GM12878 (cell line): ENCODE measurements around the gene SORL1. TPM values are rescaled to one million over a fixed set of nuclear protein-coding genes. Genes with fewer than 3 reads are reported as not detected.
A peak's percentile ranks its signal among the peaks of the same experiment; 100 is the strongest.

Source experiments
- ATAC-seq: fragments of 200-7000 bp; cut with Tn5 transposase; 3 replicates; pipeline ENCODE4 v1.9.1; 2020; ENCODE audit warnings: mild to moderate bottlenecking, moderate library complexity
- BruUV-seq: library from RNA; stranded (reverse); fragments of 400-500 nt; replicated peaks from 2 replicates; lab custom pipeline; 2021; lab: Mats Ljungman, UMichigan
- CTCF ChIA-PET: fragments of 300-600 bp; sonication (Branson Sonifier 250); formaldehyde crosslinking; extraction: SDS; loops from one replicate; lab custom pipeline; 2021; ENCODE audit warnings: inconsistent platforms; lab: Yijun Ruan, JAX
- POLR2A ChIA-PET: fragments of 350-600 bp; formaldehyde crosslinking; extraction: SDS; loops from one replicate; lab custom pipeline; 2021; ENCODE audit warnings: inconsistent platforms; lab: Charles Lee
- RAD21 ChIA-PET: fragments of 300-600 bp; sonication (Branson Sonifier 250); formaldehyde crosslinking; loops from one replicate; lab custom pipeline; 2023; ENCODE audit warnings: antibody characterized with exemption; ENCODE audit not compliant: unreplicated experiment; lab: Charles Lee
- SMC1A ChIA-PET: fragments of 300-600 bp; sonication (Branson Sonifier 250); formaldehyde crosslinking; loops from one replicate; lab custom pipeline; 2023; ENCODE audit not compliant: unreplicated experiment, uncharacterized antibody; lab: Charles Lee
- DNase-seq: peaks from one replicate; pipeline ENCODE4 v3.0.0-alpha.2; 2011; ENCODE audit warnings: low read depth, low spot score
- FAIRE-seq: peaks from 3 replicates; lab custom pipeline; 2011; peaks lifted over from hg19 to GRCh38; lab: Jason Lieb, UNC
- H2AFZ ChIP-seq: 2 replicates; pipeline ENCODE4 v1.6.0; 2011; ENCODE audit warnings: low read depth, low read length, control low read depth; ENCODE audit not compliant: control insufficient read depth
- H3K27ac ChIP-seq: 2 replicates; pipeline ENCODE4 v1.5.1; 2011; ENCODE audit warnings: control low read depth; ENCODE audit not compliant: control insufficient read depth, insufficient read depth
- H3K27me3 ChIP-seq, 2 experiments: replicated peaks in 1 of 2; 2 replicates each; pipeline versions ENCODE4 v1.6.0 to v1.6.1; 2011; ENCODE audit warnings: low read length in 1 of 2; ENCODE audit not compliant: control insufficient read depth in 2 of 2, insufficient read depth in 2 of 2
- H3K36me3 ChIP-seq, 2 experiments: 2 replicates each; pipeline ENCODE4 v1.5.1; 2011; ENCODE audit warnings: low read length in 1 of 2; ENCODE audit not compliant: control insufficient read depth in 2 of 2, insufficient read depth in 2 of 2
- H3K4me1 ChIP-seq: 2 replicates; pipeline ENCODE4 v1.6.1; 2011; ENCODE audit warnings: mild to moderate bottlenecking, low read length, moderate library complexity, mixed read lengths; ENCODE audit not compliant: control insufficient read depth, insufficient read depth
- H3K4me2 ChIP-seq: 2 replicates; pipeline ENCODE4 v1.6.0; 2011; ENCODE audit warnings: control low read depth; ENCODE audit not compliant: control insufficient read depth, insufficient read depth
- H3K4me3 ChIP-seq: fragments of 200-600 bp; sonication (generic); 2 replicates; pipeline ENCODE4 v1.5.1; 2016
- H3K79me2 ChIP-seq: 2 replicates; pipeline ENCODE4 v1.6.0; 2011; ENCODE audit warnings: low read length; ENCODE audit not compliant: control insufficient read depth, insufficient read depth
- H3K9ac ChIP-seq: 2 replicates; pipeline ENCODE4 v1.8.0; 2011; ENCODE audit warnings: low read length, control low read depth, mixed read lengths; ENCODE audit not compliant: control insufficient read depth, insufficient read depth
- H3K9me3 ChIP-seq: replicated peaks from 3 replicates; pipeline ENCODE4 v1.5.1; 2011; ENCODE audit warnings: mild to moderate bottlenecking, low read length; ENCODE audit not compliant: control insufficient read depth, insufficient read depth
- H4K20me1 ChIP-seq: 2 replicates; pipeline ENCODE4 v1.6.0; 2011; ENCODE audit not compliant: control insufficient read depth, insufficient read depth
- FOXK2 ChIP-seq: fragments of 450-650 bp; IDR thresholded peaks from 2 replicates; pipeline ENCODE4 v1.6.1; 2017; ENCODE audit warnings: mild to moderate bottlenecking, moderate library complexity
- IRF5 ChIP-seq: fragments of 450-650 bp; IDR thresholded peaks from 2 replicates; pipeline ENCODE4 v1.6.1; 2017; ENCODE audit warnings: borderline replicate concordance
- LARP7 ChIP-seq: fragments of 450-650 bp; IDR thresholded peaks from 2 replicates; pipeline ENCODE4 v1.6.1; 2017; ENCODE audit warnings: mild to moderate bottlenecking
- NFYA ChIP-seq: IDR thresholded peaks from 2 replicates; pipeline ENCODE4 v1.6.1; 2011; ENCODE audit warnings: low read depth, mild to moderate bottlenecking, low read length, improper control_type of control experiment, borderline replicate concordance
- NRF1 ChIP-seq: conservative IDR thresholded peaks from 2 replicates; pipeline ENCODE4 v1.6.1; 2011; ENCODE audit warnings: mild to moderate bottlenecking, low read depth, low read length, improper control_type of control experiment
- POLR2AphosphoS2 ChIP-seq: IDR thresholded peaks from 2 replicates; pipeline ENCODE4 v1.6.1; 2011; ENCODE audit warnings: low read depth, mild to moderate bottlenecking, low read length, improper control_type of control experiment, moderate library complexity
- SREBF1 ChIP-seq: IDR thresholded peaks from 2 replicates; pipeline ENCODE4 v1.6.1; 2012; ENCODE audit warnings: mild to moderate bottlenecking, low read length
- WRNIP1 ChIP-seq: IDR thresholded peaks from 2 replicates; pipeline ENCODE4 v1.6.1; 2011; ENCODE audit warnings: low read depth, low read length, improper control_type of control experiment, borderline replicate concordance
- ZNF217 ChIP-seq: fragments of 450-650 bp; IDR thresholded peaks from 2 replicates; pipeline ENCODE4 v1.6.1; 2017; ENCODE audit warnings: antibody characterized with exemption, mild to moderate bottlenecking
- ZSCAN29 ChIP-seq: fragments of 450-650 bp; IDR thresholded peaks from 2 replicates; pipeline ENCODE4 v1.6.1; 2017; ENCODE audit warnings: mild to moderate bottlenecking, moderate library complexity
- WGBS: methylation state at CpG from one replicate; pipeline ENCODE4 v1.1.6; 2016; ENCODE audit warnings: low lambda C conversion rate; ENCODE audit not compliant: insufficient replicate concordance, insufficient coverage; ENCODE audit errors: missing lambda C conversion rate; 5-methylcytosine and 5-hydroxymethylcytosine counted together
- in situ Hi-C: fragments of 300-500 bp; cut with MboI; formaldehyde crosslinking; loops from 9 replicates; pipeline ENCODE4 v1.14.3; 2018; ENCODE audit warnings: mixed read lengths
- intact Hi-C: fragments of 100-400 bp; cut with micrococcal nuclease; formaldehyde crosslinking; loops from one replicate; pipeline ENCODE4 v1.14.2; 2022; ENCODE audit not compliant: unreplicated experiment
- polyA plus RNA-seq, 11 experiments: library from polyadenylated mRNA; depleted of rRNA in 4 of 11; unstranded in 6 of 11; stranded (reverse) in 5 of 11; fragments of >200 nt; fragmentation: Nextera tagmentation in 4 of 11; fragmentation: Illumina TruSeq in 1 of 11; extraction: Ambion mirVana in 4 of 11; extraction: Trizol in 1 of 11; gene quantifications; 1 replicate in 1 of 11; 2 replicates in 10 of 11; pipeline versions ENCODE4 v1.2.1 to v1.2.3, GENCODE V29; 2011 to 2016; ENCODE audit warnings: inconsistent platforms in 2 of 11, missing spikeins in 2 of 11, low read depth in 1 of 11
- total RNA-seq, 4 experiments: library from RNA; depleted of rRNA in 3 of 4; stranded (reverse); fragments of >200 nt in 3 of 4; fragmentation: Illumina TruSeq in 1 of 4; extraction: Trizol in 1 of 4; gene quantifications; 2 replicates each; pipeline versions ENCODE4 v1.2.1 to v1.2.3, GENCODE V29; 2013 to 2021

The SORL1 gene
- total and polyA plus RNA-seq, 10 of the 15 experiments (the other 5 are each of a cell fraction or from before 2014, with no cell fraction given) = 20.2 to 107 (median 59.9) TPM

DNA sequence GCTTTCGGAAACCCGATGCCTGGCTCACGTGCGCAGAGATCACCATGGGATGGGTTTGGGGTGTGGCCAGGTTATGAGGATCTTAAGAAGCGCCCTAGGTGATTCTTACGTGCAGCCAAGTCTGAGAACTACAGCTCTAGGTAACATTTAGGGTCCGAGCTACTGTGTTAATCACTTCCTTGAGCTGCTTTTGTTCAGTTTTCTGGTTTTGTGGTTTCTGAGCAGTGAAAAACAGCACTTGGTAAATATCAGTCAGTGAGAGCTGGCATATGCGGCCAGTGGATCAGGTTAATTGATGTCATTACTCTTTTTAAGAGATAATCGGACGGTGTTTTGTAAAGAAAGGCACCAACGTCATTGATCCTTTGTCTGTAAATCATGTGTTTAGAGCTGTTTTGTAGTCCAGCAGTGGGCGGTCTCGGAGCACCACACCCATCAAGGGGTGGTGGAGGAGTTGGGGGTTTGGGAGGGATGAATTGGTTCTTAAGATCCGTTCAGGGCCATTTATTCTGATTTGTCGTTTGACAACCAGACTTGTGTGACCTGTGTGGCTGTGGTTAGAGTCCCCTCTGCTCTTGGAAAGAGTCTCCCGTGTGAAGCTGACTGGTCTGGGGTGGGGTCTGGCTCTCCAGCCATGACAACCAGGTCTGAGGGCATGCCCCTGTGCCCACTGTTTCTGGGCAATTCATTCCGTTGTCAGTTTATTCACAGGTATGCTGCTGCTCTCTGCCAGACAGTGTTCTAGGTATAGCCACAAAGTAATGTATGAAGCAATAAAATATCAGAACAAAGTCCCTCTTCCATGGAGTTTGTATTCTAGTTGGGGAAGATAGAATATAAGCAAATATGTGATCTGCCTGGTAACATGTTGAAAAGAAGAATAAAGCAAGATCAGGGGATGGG, 62.6 kb downstream of the SORL1 start:
- ChIA-PET CTCF (no interaction called here), SMC1A (interaction anchor here (0.9 to 1.7 kb wide), 3 partner anchors 13 to 178 kb away, joined by 3 to 4 read pairs (median 3); no protein-coding TSS in a partner anchor), POLR2A (no interaction called here), RAD21 (no interaction called here)
- TSS peak; percentile 45 for BruUV-seq
- ATAC-seq (no peak), DNase-seq (no peak), FAIRE-seq (no peak)
- in situ Hi-C loops (no loop called here), intact Hi-C loops (no loop called here)
- no peak overlapping the region for H3K9ac ChIP-seq
- no peak overlapping the region for H3K4me2 ChIP-seq
- H3K4me3 ChIP-seq = no peak overlapping the region
- H3K9me3 ChIP-seq = no peaks in the 10 kb centered on the region
- H3K79me2 ChIP-seq = peaks cover 4% of the 10 kb centered on the region
- no peaks in the 10 kb centered on the region for H3K27me3 ChIP-seq
- H3K27ac ChIP-seq = no peak overlapping the region
- H3K36me3 ChIP-seq = peaks cover 29 to 56% of the 10 kb centered on the region in 2 experiments
- H3K4me1 ChIP-seq = no peaks in the 10 kb centered on the region
- TF ChIP-seq SREBF1 (no peak), IRF5 (no peak), ZNF217 (no peak), NFYA (no peak), POLR2AphosphoS2 (no peak), WRNIP1 (no peak), LARP7 (no peak), ZSCAN29 (no peak), NRF1 (no peak), FOXK2 (no peak)
- WGBS = 96% methylated on average over 17 of the region's 17 CpGs
- no peaks in the 10 kb centered on the region for H4K20me1 ChIP-seq
- no peak overlapping the region for H2AFZ ChIP-seq
